Measurements from ENCODE around the gene ABCA7. TPM values are rescaled to one million over a fixed set of nuclear protein-coding genes. Genes with fewer than 3 reads are reported as not detected.

The ABCA7 gene
- total and polyA plus RNA-seq, 2 of the 13 experiments (the other 11 are each of a cell fraction or from before 2014, with no cell fraction given), result 4.4 to 32.4 TPM

GRCh38 chr19:1026783-1027649 is 12.9 kb upstream of the ABCA7 start (continued):
- TF ChIP-seq KIAA2018 (CRISPR knock-in tag; IDR thresholded peaks at IDR 0.05; ENCODE audit: borderline replicate concordance), result no peak
- no peak for TF ChIP-seq REL (CRISPR knock-in tag; conservative IDR thresholded peaks at IDR 0.05)
- TF ChIP-seq MTERF4 (CRISPR knock-in tag; IDR thresholded peaks at IDR 0.05), result no peak
- no peak for TF ChIP-seq AHR (CRISPR knock-in tag; IDR thresholded peaks at IDR 0.05)
- no peak for TF ChIP-seq ZBTB4 (CRISPR knock-in tag; IDR thresholded peaks at IDR 0.05; ENCODE audit: borderline replicate concordance)
- no peak for TF ChIP-seq HDAC6 (IDR thresholded peaks at IDR 0.05; ENCODE audit: low read depth, low read length)
- no peak for TF ChIP-seq IKZF1 (IDR thresholded peaks at IDR 0.05)
- TF ChIP-seq PRDM4 (CRISPR knock-in tag; IDR thresholded peaks at IDR 0.05; ENCODE audit: borderline replicate concordance), result no peak
- no peak for TF ChIP-seq ZNF326 (CRISPR knock-in tag; IDR thresholded peaks at IDR 0.05; ENCODE audit: borderline replicate concordance)
- no peak for TF ChIP-seq ZNF567 (CRISPR knock-in tag; IDR thresholded peaks at IDR 0.05; ENCODE audit: borderline replicate concordance)
- no peak for TF ChIP-seq GTF2F1 (IDR thresholded peaks at IDR 0.05; ENCODE audit: low read length)
- TF ChIP-seq SOX6 (IDR thresholded peaks at IDR 0.05), result no peak
- 0 out of 2 replicates have a peak, but pooled peaks have one; percentile 4 for TF ChIP-seq SOX6 (CRISPR knock-in tag; IDR thresholded peaks at IDR 0.05)

Data from HepG2 (cell line).